Astrocyte of the cerebellum (primary cell): ENCODE results near the gene KLHL21.

Experiments
- DNase-seq: peaks from one replicate; pipeline ENCODE4 v3.0.0-alpha.2; 2011; ENCODE audit warnings: low read depth
- H3K4me3 ChIP-seq: 2 replicates; pipeline ENCODE4 v1.5.1; 2011; ENCODE audit warnings: mild to moderate bottlenecking, low read depth, low read length, moderate library complexity
- CTCF ChIP-seq: IDR thresholded peaks from 2 replicates; pipeline ENCODE4 v1.5.1; 2012; ENCODE audit warnings: low read length, low read depth, moderate library complexity, mild to moderate bottlenecking; ENCODE audit errors: missing control alignments
- in situ Hi-C: cut with HindIII; loops from 2 replicates; pipeline ENCODE4 v1.10.0; 2017; ENCODE audit warnings: low sequenced_read_pairs

The KLHL21 gene

GRCh38 chr1:6582370-6582769 is 20.3 kb downstream of the KLHL21 start:
- DNase-seq: no peak
- TF ChIP-seq CTCF: no peak
- H3K4me3 ChIP-seq: no peak overlapping the region
- in situ Hi-C loops: no loop called here

- H3K4me3 ChIP-seq: no peak overlapping the region
- no peak for TF ChIP-seq CTCF
- no peak for DNase-seq
- in situ Hi-C loops: no loop called here
Measured at GRCh38 chr1:6581561-6582305, 20.9 kb downstream of the KLHL21 start.

GRCh38 chr1:6580593-6581409 is 21.9 kb downstream of the KLHL21 start:
- in situ Hi-C loops: no loop called here
- peak; percentile 26 for TF ChIP-seq CTCF
- DNase-seq: no peak
- peak overlapping the region; percentile 84 for H3K4me3 ChIP-seq

GRCh38 chr1:6580119-6580592 is 22.5 kb downstream of the KLHL21 start:
- peak overlapping the region; percentile 84 for H3K4me3 ChIP-seq
- in situ Hi-C loops: no loop called here
- no peak for DNase-seq
- TF ChIP-seq CTCF: no peak

GRCh38 chr1:6579374-6580118 is 23.1 kb downstream of the KLHL21 start, which contains the start of gene ZBTB48:
Gene ZBTB48, plus strand, starts transcription at chr1:6579994. Its CDS starts 616 bp downstream, at chr1:6580610.
- no peak for TF ChIP-seq CTCF
- H3K4me3 ChIP-seq: peak within 1 kb of the TSS; percentile 84
- peak; percentile 92 for DNase-seq
- in situ Hi-C loops: no loop called here
